MM.1S (cell line): ENCODE data around the gene MAGEA10.
"Not testable (repeated sequence)": the region's sequence is repeated elsewhere in the genome, so short reads cannot be mapped to it uniquely, and the experiment has no call there.

Source experiments
- DNase-seq: peaks from one replicate; pipeline ENCODE4 v3.0.0-alpha.2; 2015
- H2AFZ ChIP-seq: fragments of 300-600 bp; sonication (generic); 2 replicates; pipeline ENCODE4 v1.6.0; 2016; ENCODE audit warnings: antibody characterized with exemption, low read length
- H3F3A ChIP-seq: fragments of 300-600 bp; sonication (generic); 2 replicates; pipeline ENCODE4 v1.6.1; 2016; ENCODE audit warnings: mild to moderate bottlenecking, antibody characterized with exemption, low read length, moderate library complexity, mixed read lengths; ENCODE audit not compliant: insufficient read depth
- H3K27ac ChIP-seq: fragments of 300-600 bp; sonication (generic); 2 replicates; pipeline ENCODE4 v1.5.1; 2016; ENCODE audit warnings: mild to moderate bottlenecking, low read length
- H3K27me3 ChIP-seq: fragments of 300-600 bp; sonication (generic); replicated peaks from 2 replicates; pipeline ENCODE4 v1.6.0; 2016; ENCODE audit warnings: low read length; ENCODE audit not compliant: insufficient read depth
- H3K36me3 ChIP-seq: fragments of 300-600 bp; sonication (generic); replicated peaks from 2 replicates; pipeline ENCODE4 v1.6.1; 2016; ENCODE audit warnings: mild to moderate bottlenecking, low read length, mixed read lengths; ENCODE audit not compliant: insufficient read depth
- H3K4me1 ChIP-seq: fragments of 300-600 bp; sonication (generic); 2 replicates; pipeline ENCODE4 v1.6.1; 2016; ENCODE audit warnings: low read length, mixed read lengths
- H3K4me2 ChIP-seq: fragments of 300-600 bp; sonication (generic); 2 replicates; pipeline ENCODE4 v1.6.0; 2016; ENCODE audit warnings: low read depth, low read length
- H3K4me3 ChIP-seq: fragments of 300-600 bp; sonication (generic); 2 replicates; pipeline ENCODE4 v1.5.1; 2016; ENCODE audit warnings: low read length, mixed read lengths
- H3K79me2 ChIP-seq: fragments of 300-600 bp; sonication (generic); 2 replicates; pipeline ENCODE4 v1.6.1; 2016; ENCODE audit warnings: mixed run types, low read length, mixed read lengths
- H3K9ac ChIP-seq: fragments of 300-600 bp; sonication (generic); 2 replicates; pipeline ENCODE4 v1.6.1; 2016; ENCODE audit warnings: low read length, mixed read lengths
- H3K9me2 ChIP-seq: fragments of 300-600 bp; sonication (generic); replicated peaks from 2 replicates; pipeline ENCODE4 v1.6.1; 2016; ENCODE audit warnings: mild to moderate bottlenecking, low read length, mixed read lengths; ENCODE audit not compliant: insufficient read depth
- H3K9me3 ChIP-seq: fragments of 300-600 bp; sonication (generic); replicated peaks from 2 replicates; pipeline ENCODE4 v1.6.1; 2016; ENCODE audit warnings: mild to moderate bottlenecking, low read length, mixed read lengths; ENCODE audit not compliant: insufficient read depth
- H4K20me1 ChIP-seq: fragments of 300-600 bp; sonication (generic); 2 replicates; pipeline ENCODE4 v1.6.1; 2016; ENCODE audit warnings: mild to moderate bottlenecking, low read length, moderate library complexity, mixed read lengths; ENCODE audit not compliant: insufficient read depth
- EZH2 ChIP-seq: fragments of 300-600 bp; sonication (generic); optimal IDR thresholded peaks from 2 replicates; pipeline ENCODE3; 2017; ENCODE audit warnings: low read depth, mild to moderate bottlenecking, antibody characterized with exemption, low read length, mixed read lengths
- EZH2phosphoT487 ChIP-seq: fragments of 300-600 bp; sonication (generic); IDR thresholded peaks from 2 replicates; pipeline ENCODE4 v1.6.1; 2018; ENCODE audit warnings: antibody characterized with exemption, low read length
- TF ChIP-seq, protein P1 (sequence below): fragments of 300-600 bp; sonication (generic); IDR thresholded peaks from 2 replicates; pipeline ENCODE4 v1.5.1; 2016; ENCODE audit warnings: antibody characterized with exemption, low read length, mixed read lengths

MAGEA10 gene

DNA sequence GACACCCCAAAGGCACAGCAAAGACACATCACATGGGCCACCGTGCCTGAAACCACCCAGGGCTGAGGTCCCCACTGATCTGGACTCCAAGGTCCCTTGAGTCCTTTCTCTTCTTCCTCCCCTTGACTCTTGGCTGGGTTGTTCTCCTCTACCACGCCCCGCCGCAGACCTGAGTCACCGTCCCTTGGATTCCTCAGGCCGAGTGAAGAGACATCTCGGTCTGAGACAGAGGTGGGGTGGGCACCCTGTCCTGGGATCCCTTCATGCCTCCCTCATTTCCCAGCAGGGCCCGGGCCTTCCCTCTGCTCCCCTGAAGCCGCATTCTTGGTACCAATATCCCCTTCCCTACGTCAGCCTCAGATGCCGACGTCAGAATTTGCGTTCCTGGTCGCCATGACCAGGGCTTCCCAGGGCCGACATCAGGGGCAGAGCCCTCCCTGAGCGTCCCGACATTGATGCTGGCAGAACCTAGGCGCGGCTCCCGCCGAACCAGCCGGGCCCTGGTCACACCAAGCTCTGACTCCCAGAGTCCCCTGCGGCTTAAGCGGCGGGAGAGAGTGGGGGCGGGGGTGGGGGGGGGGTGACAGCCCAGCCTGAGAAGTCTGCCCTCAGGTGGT lies 498 bp downstream of the MAGEA10 start:
- no peaks in the 10 kb centered on the region for H3K36me3 ChIP-seq
- no peaks in the 10 kb centered on the region for H4K20me1 ChIP-seq
- H2AFZ ChIP-seq, result no peak overlapping the region
- no peak overlapping the region for H3K27ac ChIP-seq
- H3K4me3 ChIP-seq, result no peak overlapping the region
- TF ChIP-seq EZH2phosphoT487 (no peak), EZH2 (no peak)
- TF ChIP-seq, protein P1, sequence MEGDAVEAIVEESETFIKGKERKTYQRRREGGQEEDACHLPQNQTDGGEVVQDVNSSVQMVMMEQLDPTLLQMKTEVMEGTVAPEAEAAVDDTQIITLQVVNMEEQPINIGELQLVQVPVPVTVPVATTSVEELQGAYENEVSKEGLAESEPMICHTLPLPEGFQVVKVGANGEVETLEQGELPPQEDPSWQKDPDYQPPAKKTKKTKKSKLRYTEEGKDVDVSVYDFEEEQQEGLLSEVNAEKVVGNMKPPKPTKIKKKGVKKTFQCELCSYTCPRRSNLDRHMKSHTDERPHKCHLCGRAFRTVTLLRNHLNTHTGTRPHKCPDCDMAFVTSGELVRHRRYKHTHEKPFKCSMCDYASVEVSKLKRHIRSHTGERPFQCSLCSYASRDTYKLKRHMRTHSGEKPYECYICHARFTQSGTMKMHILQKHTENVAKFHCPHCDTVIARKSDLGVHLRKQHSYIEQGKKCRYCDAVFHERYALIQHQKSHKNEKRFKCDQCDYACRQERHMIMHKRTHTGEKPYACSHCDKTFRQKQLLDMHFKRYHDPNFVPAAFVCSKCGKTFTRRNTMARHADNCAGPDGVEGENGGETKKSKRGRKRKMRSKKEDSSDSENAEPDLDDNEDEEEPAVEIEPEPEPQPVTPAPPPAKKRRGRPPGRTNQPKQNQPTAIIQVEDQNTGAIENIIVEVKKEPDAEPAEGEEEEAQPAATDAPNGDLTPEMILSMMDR, result no peak
- H3K79me2 ChIP-seq, result no peaks in the 10 kb centered on the region
- H3F3A ChIP-seq, result no peaks in the 10 kb centered on the region
- no peaks in the 10 kb centered on the region for H3K9me3 ChIP-seq
- no peak for DNase-seq
- no peaks in the 10 kb centered on the region for H3K27me3 ChIP-seq
- H3K9ac ChIP-seq, result no peak overlapping the region
- H3K4me1 ChIP-seq, result no peaks in the 10 kb centered on the region
- no peak overlapping the region for H3K4me2 ChIP-seq
- H3K9me2 ChIP-seq, result no peaks in the 10 kb centered on the region

DNA sequence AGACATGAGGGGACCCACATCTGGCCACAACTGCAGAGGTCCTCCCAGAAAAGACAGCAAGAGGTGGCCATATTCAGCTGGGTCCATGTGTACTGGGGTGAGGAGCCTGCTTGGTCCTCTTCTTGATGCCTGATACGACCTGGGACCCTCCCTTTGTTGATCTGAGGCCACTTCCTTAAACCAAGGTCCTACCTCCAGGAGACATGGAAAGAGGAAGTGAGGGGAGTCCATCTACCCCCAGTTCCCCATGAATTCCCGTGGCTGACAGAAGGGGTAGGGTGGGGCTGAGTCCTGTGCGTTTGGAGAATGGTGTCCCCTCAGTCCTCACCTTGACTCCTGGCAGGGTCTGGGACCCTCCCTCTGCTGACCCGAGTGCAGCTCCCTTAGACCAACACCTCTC lies 2.1 kb downstream of the MAGEA10 start:
- Histone ChIP-seq H3K79me2 (no peaks in the 10 kb centered on the region), H3K4me1 (no peaks in the 10 kb centered on the region), H3K27ac (no peak overlapping the region), H3K4me2 (no peak overlapping the region), H3K9me3 (no peaks in the 10 kb centered on the region), H3K9me2 (no peaks in the 10 kb centered on the region), H2AFZ (no peak overlapping the region), H3F3A (no peaks in the 10 kb centered on the region), H4K20me1 (no peaks in the 10 kb centered on the region), H3K27me3 (no peaks in the 10 kb centered on the region), H3K9ac (no peak overlapping the region), H3K4me3 (no peak overlapping the region), H3K36me3 (no peaks in the 10 kb centered on the region)
- no peak for DNase-seq
- TF ChIP-seq, protein P1, result no peak
- TF ChIP-seq EZH2 (no peak), EZH2phosphoT487 (no peak)

DNA sequence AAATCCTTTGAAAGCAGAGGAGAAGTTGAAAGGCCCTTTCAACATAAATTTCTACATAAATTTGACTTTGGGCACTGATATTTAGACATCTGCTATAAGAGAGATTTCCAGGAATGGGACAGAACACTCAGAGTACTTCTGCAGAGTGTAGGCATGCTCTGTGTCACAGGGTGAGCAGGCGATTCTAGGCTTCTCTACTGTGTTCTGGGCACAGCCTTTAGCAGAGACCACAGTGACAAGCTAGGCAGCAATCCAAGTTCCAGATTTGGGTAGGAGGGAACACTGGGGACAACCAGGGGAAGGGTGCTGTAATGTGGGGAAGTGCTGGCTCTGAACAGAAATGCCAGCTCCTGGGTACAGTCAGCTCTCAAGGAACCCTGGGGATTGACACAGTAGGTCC lies 6.9 kb downstream of the MAGEA10 start:
- Histone ChIP-seq H3K9me2 (no peaks in the 10 kb centered on the region), H3K4me3 (no peak overlapping the region), H3K4me2 (no peak overlapping the region), H3K27me3 (no peaks in the 10 kb centered on the region), H3K36me3 (no peaks in the 10 kb centered on the region), H3K9me3 (no peaks in the 10 kb centered on the region), H2AFZ (no peak overlapping the region), H3F3A (no peaks in the 10 kb centered on the region), H3K27ac (no peak overlapping the region), H3K9ac (no peak overlapping the region), H4K20me1 (no peaks in the 10 kb centered on the region), H3K4me1 (no peaks in the 10 kb centered on the region), H3K79me2 (no peaks in the 10 kb centered on the region)
- DNase-seq, result no peak
- TF ChIP-seq, protein P1, result no peak
- TF ChIP-seq EZH2phosphoT487 (no peak), EZH2 (no peak)

GRCh38 chrX:152129069-152129844 lies 9.1 kb downstream of the MAGEA10 start:
- H3K4me2 ChIP-seq, H3K9me2 ChIP-seq, H3K9me3 ChIP-seq, H3K4me3 ChIP-seq, H3K9ac ChIP-seq, H3K36me3 ChIP-seq, H3K4me1 ChIP-seq, H3K27me3 ChIP-seq, H3K27ac ChIP-seq, H3K79me2 ChIP-seq, DNase-seq, H4K20me1 ChIP-seq, H2AFZ ChIP-seq, H3F3A ChIP-seq: not testable (repeated sequence)
